ENCODE results near the gene SDCCAG8.
A peak's percentile ranks its signal among the peaks of the same experiment; 100 is the strongest.

SDCCAG8 gene

DNA sequence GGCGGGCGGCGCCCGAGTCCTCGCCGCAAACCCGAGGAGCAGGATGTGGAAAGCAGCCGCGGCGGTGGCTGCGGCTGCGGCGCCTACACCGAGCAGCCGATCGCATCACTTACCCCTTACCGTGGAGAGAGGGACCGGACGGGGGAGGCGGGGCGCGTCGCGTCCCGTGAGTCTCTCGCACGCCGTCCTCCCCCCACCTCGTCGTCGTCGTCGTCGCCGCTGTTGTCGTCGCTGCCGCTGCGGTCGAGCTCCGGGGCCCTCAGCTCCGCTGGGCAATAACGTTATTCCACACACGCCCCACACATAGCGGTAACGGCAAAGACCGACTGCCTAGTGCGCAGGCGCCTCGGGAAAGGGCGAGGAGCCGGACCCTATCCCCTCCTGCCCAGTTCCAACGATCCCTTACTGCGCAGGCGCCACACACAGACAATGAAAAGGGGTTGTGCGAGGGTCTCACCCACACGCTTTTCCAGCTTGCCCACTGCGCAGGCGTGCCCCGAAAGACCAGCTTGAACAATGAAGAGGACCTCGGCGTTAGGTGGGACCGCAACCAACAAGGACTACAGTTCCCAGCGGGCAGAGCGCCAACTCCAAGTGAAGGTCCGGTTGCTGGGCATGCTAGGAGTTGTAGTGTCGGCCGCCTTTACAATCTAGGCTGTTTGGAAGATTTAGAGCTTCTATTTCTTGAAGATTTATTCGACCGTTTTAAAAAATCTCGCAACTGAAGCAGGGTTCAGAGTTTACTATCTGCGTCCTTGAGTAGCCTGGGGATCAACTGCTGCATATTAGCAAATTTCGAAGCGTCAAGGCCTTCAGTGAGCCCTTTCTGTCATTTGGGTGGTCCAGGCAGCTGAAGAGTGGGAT, 682 bp upstream of the SDCCAG8 start, which contains the start of gene CEP170:
CEP170 (minus strand) TSS at position 355 of the 864 bp plus-strand sequence. CDS start 30,001 bp downstream, outside the sequence.
- peak; percentile 92 for DNase-seq

- no peak for DNase-seq
Measured at GRCh38 chr1:243256590-243256989, 749 bp downstream of the SDCCAG8 start.

DNA sequence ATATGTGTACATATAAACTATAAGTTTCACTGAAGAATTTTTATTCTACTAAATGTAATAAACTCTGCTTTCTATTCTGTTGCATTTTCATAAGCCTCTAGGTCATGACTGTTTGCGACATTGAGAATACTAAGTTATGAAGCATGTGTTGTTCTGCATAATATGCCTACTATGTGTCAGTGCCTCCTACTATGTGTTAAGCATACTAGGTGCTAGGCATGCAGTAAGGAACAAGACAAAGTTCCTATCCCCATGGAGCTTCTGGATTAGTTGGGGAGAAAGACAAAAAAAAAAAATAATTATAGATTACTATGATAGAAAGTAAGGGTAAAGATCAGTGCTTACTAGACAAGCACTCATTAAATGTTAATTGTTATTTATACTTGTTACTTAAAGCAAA, 1.3 kb downstream of the SDCCAG8 start:
- DNase-seq = no peak

- no peak for DNase-seq
Measured at GRCh38 chr1:243258731-243259130, 2.9 kb downstream of the SDCCAG8 start.

GRCh38 chr1:243260221-243260880, 4.5 kb downstream of the SDCCAG8 start:
- no peak for DNase-seq

DNA sequence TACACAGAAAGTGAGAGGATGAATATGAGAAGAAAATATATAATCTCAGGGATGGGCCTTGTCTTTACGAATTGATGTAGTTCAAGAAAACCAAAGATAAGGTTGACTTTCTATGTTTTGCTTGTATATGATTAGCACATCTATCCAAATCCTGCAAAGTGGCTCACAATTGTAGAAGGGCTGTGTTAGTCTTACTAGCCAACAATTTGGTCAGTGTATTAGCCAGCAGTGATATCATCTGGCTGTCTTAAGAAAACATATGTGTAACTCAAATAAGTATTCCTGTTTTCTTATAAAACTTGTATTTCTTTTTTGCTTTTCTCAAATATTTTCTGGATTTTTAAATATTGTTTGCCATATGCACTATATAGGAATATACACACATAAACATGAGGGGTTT, 5.5 kb downstream of the SDCCAG8 start:
- no peak for DNase-seq

DNA sequence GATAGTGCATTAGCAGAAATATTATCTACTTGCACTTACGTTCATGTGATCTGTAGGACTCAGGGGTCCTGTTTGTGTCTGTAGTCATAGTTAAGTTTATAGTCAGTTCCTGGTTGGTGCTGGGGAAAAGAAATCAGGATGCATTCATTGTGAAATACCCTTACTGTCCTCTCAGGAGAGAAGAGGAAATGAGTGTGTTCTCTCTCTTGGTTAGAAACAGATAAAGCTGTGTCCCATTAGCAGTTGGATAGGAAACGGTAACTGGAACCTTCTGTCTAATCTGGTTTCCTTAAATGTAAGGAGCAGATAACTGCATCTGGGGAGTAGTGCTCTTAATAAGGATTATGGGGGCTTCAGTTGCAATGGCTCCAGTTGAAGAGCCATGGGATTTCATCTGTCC, 8.9 kb downstream of the SDCCAG8 start:
- no peak for DNase-seq

- no peak for DNase-seq
Measured at GRCh38 chr1:243266231-243266630, 10.4 kb downstream of the SDCCAG8 start.

DNA sequence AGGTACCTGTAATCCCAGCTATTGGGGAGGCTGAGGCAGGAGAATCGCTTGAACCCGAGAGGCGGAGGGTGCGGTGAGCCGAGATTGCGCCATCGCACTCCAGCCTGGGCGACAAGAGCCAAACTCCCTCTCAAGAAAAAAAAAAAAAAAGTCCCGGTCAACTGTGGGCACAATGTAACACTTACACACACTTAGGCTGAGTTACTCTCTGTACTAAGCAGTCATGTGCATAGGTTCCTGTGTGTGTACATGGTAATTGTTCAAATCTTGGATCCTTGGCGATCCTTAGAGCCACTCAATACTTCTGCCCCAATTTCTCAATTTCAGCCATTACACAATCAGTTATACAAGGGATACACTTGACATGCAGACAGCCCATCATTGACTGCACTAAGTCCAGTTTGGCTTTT, 11.6 kb downstream of the SDCCAG8 start:
- DNase-seq = no peak

DNA sequence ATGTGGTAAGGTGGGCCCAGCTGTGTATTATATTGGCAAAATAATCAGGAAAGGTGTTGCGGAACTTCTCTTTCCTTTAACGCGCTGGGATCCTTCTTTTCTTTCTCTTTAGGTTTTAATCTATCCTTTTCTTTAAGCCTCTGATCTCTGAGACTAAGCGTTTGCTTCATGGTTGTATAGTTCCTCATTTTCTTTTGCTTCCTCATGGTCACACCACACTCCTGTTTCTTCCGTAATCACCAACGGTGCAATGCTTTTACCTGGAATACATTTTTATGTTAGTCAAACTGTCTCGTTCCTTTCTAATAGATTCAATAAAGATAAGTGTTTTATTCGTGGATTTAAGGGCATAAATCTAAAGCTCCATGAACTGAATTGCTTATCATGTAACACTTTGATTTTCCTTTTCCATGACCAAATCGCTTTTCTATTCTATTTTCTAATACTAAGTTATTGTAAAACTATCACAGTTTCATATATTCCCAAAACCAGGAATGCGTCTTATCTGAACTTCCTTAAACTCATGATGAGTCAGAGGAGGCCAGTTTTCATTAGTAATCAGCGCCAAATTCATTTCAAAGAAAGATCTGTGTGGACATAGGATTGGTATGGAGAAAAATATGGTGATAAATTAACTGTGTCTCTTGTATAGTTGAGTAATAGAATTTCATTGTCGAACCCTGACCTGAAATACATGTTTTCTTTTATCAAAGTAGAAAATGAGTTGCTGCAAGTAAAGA, 12.2 kb downstream of the SDCCAG8 start:
- no peak for DNase-seq

DNA sequence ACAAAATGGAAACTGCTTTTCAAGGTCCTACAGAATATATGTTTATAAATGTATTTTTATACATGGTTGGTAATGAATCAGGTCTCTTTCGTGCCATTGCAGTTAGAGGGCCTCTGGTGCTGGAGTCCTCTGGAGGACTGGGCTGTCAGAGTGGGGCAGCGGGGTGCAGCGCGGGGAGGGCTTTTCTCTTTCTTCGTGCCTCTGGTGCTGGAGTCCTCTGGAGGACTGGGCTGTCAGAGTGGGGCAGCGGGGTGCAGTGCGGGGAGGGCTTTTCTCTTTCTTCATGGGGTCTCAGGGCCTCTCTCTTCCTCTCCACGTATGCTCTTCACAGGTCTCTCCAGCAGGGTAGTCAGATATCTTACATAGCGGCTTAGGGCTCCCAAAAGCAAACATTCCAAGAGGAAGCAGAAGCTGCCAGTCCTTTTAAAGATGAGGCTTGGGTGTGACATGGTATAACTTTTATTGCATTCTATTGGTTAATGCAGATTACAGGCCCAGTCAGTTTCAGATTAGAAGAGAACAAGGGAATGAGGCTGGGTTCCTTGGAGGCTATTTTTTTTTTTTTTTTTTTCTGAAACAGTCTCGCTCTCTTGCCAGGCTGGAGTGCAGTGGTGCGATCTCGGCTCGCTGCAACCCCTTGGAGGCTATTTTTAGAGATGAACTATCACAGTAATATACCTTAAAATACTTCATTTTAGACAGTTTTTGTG, 13.1 kb downstream of the SDCCAG8 start:
- DNase-seq = no peak

GRCh38 chr1:243269461-243269801, 13.6 kb downstream of the SDCCAG8 start:
- no peak for DNase-seq

- DNase-seq = no peak
Measured at GRCh38 chr1:243270097-243270864, 14.4 kb downstream of the SDCCAG8 start.

- DNase-seq = no peak
Measured at GRCh38 chr1:243271996-243272395, 16.2 kb downstream of the SDCCAG8 start.

DNA sequence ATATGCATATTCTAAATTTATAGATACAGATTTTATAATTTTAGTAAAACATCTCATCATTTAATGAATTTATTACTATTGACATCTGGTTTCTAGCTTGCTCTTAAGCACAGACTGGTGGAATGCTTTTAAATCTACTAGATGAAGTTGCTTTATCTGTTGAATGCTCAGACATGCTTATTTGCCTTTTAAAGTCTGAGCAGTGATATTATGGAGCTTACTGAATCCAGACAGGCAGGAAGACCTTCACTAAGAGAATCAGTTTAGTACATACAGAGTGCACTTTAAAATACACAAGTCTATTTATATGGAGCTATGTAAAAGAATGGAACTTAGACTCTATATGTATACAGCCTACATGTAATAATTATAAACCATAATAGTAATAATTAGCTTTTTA, 16.6 kb downstream of the SDCCAG8 start:
- DNase-seq = no peak

DNA sequence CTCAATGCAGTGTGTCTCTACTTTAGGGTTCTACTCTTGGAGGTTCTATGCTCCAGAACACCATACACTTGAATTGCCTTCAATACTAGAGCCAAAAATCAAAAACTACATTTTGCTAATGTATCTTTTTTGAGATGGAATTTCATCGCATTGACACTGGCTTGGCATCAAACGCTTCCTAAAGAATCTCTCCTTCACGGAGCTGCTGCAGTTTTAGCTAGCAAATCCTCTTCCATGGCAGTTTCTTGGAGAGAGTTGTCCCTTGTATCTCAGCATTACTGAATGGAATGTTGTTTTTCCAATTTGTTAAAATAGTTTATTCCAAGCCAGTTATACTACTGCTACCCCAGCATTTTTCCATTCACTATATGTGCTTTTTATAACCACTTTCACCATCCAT, 17.7 kb downstream of the SDCCAG8 start:
- no peak for DNase-seq

- DNase-seq = no peak
Measured at GRCh38 chr1:243273945-243274344, 18.1 kb downstream of the SDCCAG8 start.

DNA sequence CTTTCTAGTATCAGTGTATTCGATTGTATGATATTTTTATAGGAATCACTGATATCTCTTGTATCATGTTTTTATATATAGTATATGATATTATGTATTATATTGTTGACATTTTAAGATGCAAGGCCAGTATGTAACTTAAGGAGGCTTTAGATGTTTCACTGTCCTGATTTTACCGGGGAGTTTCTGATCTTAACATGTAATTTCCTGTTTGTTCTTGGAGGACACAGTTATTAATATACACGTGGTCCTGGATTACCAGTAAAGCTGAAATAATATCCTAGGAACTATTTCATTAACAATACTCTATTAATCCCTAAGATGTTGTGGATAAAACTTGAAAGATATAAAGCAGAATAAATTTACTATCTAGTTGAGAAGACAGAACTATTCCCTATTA, 19.5 kb downstream of the SDCCAG8 start:
- DNase-seq = no peak

GRCh38 chr1:243280571-243281129, 24.8 kb downstream of the SDCCAG8 start:
- DNase-seq = no peak

DNA sequence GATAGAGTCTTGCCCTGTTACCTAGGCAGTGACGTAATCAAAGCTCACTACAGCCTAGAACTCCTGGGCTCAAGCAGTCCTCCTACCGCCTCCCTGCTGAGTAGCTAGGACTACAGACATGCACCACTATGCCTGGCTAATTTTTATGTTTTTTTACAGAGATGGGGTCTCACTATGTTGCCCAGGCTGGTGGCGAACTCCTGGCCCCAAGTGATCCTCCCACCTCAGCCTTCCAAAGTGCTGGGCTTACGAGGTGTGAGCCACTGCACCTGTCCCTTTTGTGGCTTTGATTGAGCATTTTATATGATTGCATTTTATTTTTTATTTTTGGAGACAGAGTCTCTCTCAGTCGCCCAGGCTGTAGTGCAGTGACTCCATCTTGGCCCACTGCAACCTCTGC, 25.8 kb downstream of the SDCCAG8 start:
- DNase-seq = no peak

GRCh38 chr1:243286409-243287122, 30.7 kb downstream of the SDCCAG8 start:
- no peak for DNase-seq
